ENCODE results near the gene CTNNB1.
A peak's percentile ranks its signal among the peaks of the same experiment; 100 is the strongest.

The CTNNB1 gene

GRCh38 chr3:41193794-41194539 is 5.3 kb upstream of the CTNNB1 start:
- no peak for DNase-seq

DNA sequence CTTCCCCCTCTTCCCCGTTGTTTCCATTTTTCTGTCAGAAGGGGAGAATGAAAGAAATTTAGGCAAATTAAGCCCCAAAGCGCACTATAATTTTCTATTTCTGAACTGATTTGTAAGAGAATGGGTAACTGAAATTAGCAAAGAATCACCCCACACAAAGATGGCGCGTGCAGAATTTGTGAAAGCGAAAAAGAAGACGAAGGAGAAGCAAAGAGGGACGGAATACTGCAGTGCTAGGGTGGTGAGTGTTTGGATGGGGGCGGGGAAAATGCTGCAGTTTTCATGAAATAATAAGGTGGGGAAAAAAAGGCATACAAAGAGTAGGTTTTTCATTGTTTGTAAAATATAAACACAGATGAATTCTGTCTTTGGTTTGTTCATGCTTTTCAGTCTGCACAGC is 4.6 kb upstream of the CTNNB1 start:
- no peak for DNase-seq

- no peak for DNase-seq
Measured at GRCh38 chr3:41195946-41196345, 3.4 kb upstream of the CTNNB1 start.

GRCh38 chr3:41196499-41197410 is 2.5 kb upstream of the CTNNB1 start:
- no peak for DNase-seq

DNA sequence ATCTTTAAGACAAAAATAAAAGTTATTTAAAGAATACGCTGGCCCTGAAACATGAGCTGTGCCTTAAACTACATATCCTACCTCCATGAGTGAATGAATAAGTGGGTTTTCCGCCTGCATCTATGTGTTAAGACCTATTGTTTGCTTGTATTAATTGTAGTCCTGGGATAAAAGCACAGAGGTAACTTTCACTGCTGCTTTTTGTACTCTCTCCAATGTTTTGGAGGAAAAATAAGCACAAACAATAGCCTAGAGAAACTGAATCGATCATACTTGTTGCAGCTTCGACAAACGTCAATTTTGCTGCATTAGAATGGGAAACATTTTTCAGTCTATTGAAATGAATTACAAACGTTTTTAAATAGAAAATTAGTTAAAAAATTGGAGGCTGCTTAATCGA is 1.3 kb upstream of the CTNNB1 start:
- no peak for DNase-seq

GRCh38 chr3:41198526-41198925 is 779 bp upstream of the CTNNB1 start:
- peak; percentile 64 for DNase-seq

- peak; percentile 78 for DNase-seq
Measured at GRCh38 chr3:41199866-41200668, 762 bp downstream of the CTNNB1 start.

GRCh38 chr3:41200669-41201021 is 1.3 kb downstream of the CTNNB1 start:
- peak; percentile 87 for DNase-seq

- DNase-seq: no peak
Measured at GRCh38 chr3:41202075-41202833, 2.9 kb downstream of the CTNNB1 start.

- DNase-seq: peak; percentile 58
Measured at GRCh38 chr3:41202834-41203345, 3.6 kb downstream of the CTNNB1 start.

GRCh38 chr3:41204369-41204768 is 5.1 kb downstream of the CTNNB1 start:
- DNase-seq: no peak

DNA sequence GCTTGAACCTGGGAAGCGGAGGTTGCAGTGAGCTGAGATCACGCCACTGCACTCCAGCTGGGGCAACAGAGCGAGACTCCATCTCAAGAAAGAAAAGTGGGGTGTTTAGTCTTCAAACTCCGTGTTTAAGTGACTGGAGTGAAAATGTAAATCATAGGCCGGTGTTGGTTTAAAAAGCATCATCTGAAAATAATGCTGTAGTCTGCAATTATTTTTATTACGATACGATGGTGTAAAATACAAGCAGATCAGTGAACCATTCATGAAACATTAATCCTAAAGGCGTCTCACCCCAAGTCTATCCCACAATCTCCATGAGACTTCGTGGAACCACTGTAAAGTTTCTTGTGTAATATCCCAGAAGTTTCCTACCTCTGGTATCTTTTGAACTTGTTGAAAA is 6.3 kb downstream of the CTNNB1 start:
- DNase-seq: no peak

GRCh38 chr3:41207355-41207754 is 8.1 kb downstream of the CTNNB1 start:
- DNase-seq: no peak

GRCh38 chr3:41208507-41209220 is 9.4 kb downstream of the CTNNB1 start:
- DNase-seq: peak; percentile 58

- DNase-seq: no peak
Measured at GRCh38 chr3:41209646-41210045, 10.3 kb downstream of the CTNNB1 start.

- DNase-seq: no peak
Measured at GRCh38 chr3:41210966-41211365, 11.7 kb downstream of the CTNNB1 start.

DNA sequence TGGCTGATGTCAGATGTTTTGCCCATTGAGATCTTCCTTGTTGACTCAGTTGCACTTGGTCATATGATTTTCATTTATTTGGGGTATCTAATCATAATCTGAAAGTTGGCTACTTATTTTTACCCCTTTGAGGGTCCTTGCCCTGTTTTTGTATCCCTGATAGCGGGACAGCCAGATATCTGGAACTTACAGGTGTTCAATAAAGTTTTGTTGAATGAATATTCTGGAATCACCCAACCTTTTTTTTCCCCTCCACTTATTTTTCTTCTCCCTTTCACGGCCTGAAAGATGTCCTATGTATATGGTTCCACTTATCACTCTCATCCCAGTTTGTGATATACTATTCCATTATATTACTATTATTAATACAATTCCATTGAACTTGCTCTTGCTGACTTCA is 12.8 kb downstream of the CTNNB1 start:
- no peak for DNase-seq

- no peak for DNase-seq
Measured at GRCh38 chr3:41213588-41213987, 14.3 kb downstream of the CTNNB1 start.

- no peak for DNase-seq
Measured at GRCh38 chr3:41216422-41216821, 17.1 kb downstream of the CTNNB1 start.

- no peak for DNase-seq
Measured at GRCh38 chr3:41216993-41217392, 17.7 kb downstream of the CTNNB1 start.

DNA sequence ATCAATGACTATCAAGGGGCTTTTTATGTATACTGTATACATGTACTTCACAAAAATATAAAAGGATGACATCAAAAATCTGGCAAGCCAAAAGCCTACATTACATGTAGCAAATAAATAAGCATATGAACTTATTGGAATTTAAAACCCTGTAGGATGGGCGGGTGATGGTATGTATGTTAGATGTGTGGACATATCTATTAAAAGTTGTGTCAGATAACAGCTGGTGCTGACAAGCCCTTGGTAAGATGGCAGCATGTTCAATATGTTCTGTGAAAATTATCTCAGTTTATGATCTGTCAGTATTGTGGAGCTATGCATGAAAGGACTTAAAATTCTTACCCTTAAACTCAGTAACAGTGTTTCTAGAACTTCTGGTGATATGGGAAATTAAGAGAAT is 20.1 kb downstream of the CTNNB1 start:
- no peak for DNase-seq
